ENCODE measurements around the gene DOK3.
"Not testable (repeated sequence)": the region's sequence is repeated elsewhere in the genome, so short reads cannot be mapped to it uniquely, and the experiment has no call there.

The DOK3 gene

DNA sequence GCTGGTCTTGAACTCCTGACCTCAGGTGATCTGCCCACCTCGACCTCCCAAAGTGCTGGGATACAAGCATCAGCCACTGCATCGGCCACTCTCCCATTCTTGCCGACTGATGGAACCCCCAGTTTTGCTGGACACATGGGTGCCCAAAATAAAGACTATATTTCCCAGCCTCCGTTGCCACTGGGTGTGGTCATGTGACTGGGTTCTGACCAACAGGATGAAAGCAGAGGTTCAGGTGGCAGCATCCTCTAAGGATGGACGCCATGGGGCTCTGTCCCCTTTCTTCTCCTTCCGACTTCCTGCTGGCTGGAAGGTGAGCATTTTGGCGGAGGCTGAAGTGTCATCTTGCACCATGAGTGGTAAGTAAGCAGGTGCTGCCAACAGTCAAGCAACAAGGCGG, 22.5 kb downstream of the DOK3 start:
- no peak for DNase-seq
- Histone ChIP-seq H3K79me1 (replicated peaks; ENCODE audit: low read length, poor library complexity, severe bottlenecking) (peaks cover 9% of the 10 kb centered on the region), H3K4me3 (ENCODE audit: insufficient read depth in 1 of 2, low read depth in 1 of 2, low read length in 2 of 2) (no peak overlapping the region), H3K4me1 (ENCODE audit: control insufficient read depth, insufficient read depth, low read depth, low read length) (peaks cover 76% of the 10 kb centered on the region), H3K4me2 (ENCODE audit: low read length, poor library complexity, severe bottlenecking) (no peak overlapping the region), H4K8ac (ENCODE audit: low read length) (no peak overlapping the region), H2AFZ (ENCODE audit: low read depth, low read length) (no peak overlapping the region), H4K91ac (ENCODE audit: low read length) (no peak overlapping the region), H3K23ac (ENCODE audit: low read length in 2 of 2) (no peak overlapping the region), H3K18ac (ENCODE audit: low read depth in 1 of 2, low read length in 2 of 2) (no peak overlapping the region), H3K27ac (ENCODE audit: low read length, poor library complexity, severe bottlenecking) (no peak overlapping the region), H2BK120ac (ENCODE audit: low read depth, low read length) (no peak overlapping the region), H3K36me3 (ENCODE audit: control insufficient read depth in 1 of 2, insufficient read depth in 2 of 2, low read depth in 1 of 2, low read length in 2 of 2) (peaks cover 85 to 99% of the 10 kb centered on the region in 2 experiments), H3K9ac (ENCODE audit: low read length) (no peak overlapping the region), H3K14ac (ENCODE audit: low read length in 2 of 2) (no peak overlapping the region), H3K9me3 (ENCODE audit: control insufficient read depth, low read length) (no peaks in the 10 kb centered on the region), H2AK5ac (ENCODE audit: low read length, severe bottlenecking) (no peak overlapping the region), H2BK5ac (ENCODE audit: low read depth, low read length, poor library complexity, severe bottlenecking) (no peak overlapping the region), H3K4ac (ENCODE audit: low read depth in 1 of 2, low read length in 2 of 2) (no peak overlapping the region), H2BK12ac (ENCODE audit: low read length in 2 of 2) (no peak overlapping the region), H2BK15ac (ENCODE audit: low read depth, poor library complexity, severe bottlenecking) (no peak overlapping the region), H3K27me3 (ENCODE audit: control insufficient read depth in 1 of 2, insufficient read depth in 1 of 2, low read length in 2 of 2) (no peaks in the 10 kb centered on the region)
- WGBS, result 98% methylated on average over 8 of the region's 8 CpGs

DNA sequence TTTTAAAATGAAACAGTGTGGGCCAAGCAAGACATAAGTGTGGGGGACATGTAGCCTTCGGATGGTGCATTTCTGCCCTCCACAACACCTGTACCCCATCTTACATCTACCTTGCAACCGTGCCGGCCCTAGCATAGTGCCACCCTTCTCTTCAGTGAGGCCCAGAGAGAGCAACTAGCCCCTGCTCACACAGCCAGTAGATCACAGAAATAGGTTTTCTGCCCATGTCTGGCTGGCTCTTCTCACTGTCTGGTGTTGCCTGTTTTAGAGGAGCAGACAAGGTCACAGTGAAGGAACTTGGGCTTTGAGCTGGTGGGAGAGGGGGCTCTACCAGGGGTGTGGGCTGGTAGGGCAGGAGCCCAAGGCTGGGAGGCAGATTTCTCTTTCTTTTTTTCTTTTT, 23.4 kb downstream of the DOK3 start:
- Histone ChIP-seq H3K4ac (ENCODE audit: low read depth in 1 of 2, low read length in 2 of 2) (no peak overlapping the region), H3K4me3 (ENCODE audit: insufficient read depth in 1 of 2, low read depth in 1 of 2, low read length in 2 of 2) (no peak overlapping the region), H3K27me3 (ENCODE audit: control insufficient read depth in 1 of 2, insufficient read depth in 1 of 2, low read length in 2 of 2) (no peaks in the 10 kb centered on the region)

DNA sequence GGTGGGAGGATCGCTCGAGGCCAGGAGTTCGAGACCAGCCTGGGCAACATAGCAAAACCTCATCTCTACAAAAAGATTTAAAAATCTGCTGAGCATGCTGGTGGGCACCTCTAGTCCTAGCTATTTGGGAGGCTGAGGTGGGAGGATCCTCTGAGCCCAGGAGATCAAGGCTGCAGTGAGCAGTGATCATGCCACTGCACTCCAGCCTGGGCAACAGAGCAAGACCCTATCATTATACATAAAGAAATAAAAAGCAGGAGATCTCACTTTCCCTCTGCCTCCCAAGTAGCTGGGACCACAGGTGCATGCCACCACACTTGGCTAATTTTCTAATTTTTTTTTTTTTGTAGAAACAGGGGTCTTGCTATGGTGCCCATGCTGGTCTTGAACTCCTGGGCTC, 23.9 kb downstream of the DOK3 start:
- Histone ChIP-seq H3K79me1 (replicated peaks; ENCODE audit: low read length, poor library complexity, severe bottlenecking) (peaks cover 11% of the 10 kb centered on the region), H3K9ac (ENCODE audit: low read length) (peak overlapping the region; percentile 2), H3K4me1 (ENCODE audit: control insufficient read depth, insufficient read depth, low read depth, low read length) (peaks cover 74% of the 10 kb centered on the region), H3K36me3 (ENCODE audit: control insufficient read depth in 1 of 2, insufficient read depth in 2 of 2, low read depth in 1 of 2, low read length in 2 of 2) (peaks cover 83 to 98% of the 10 kb centered on the region in 2 experiments)
- H2BK120ac ChIP-seq (ENCODE audit: low read depth, low read length); H2AFZ ChIP-seq (ENCODE audit: low read depth, low read length); H2AK5ac ChIP-seq (ENCODE audit: low read length, severe bottlenecking); H4K8ac ChIP-seq (ENCODE audit: low read length); H3K4me2 ChIP-seq (ENCODE audit: low read length, poor library complexity, severe bottlenecking); H3K4ac ChIP-seq (ENCODE audit: low read depth in 1 of 2, low read length in 2 of 2); H3K14ac ChIP-seq (ENCODE audit: low read length in 2 of 2); H2BK15ac ChIP-seq (ENCODE audit: low read depth, poor library complexity, severe bottlenecking); H3K27ac ChIP-seq (ENCODE audit: low read length, poor library complexity, severe bottlenecking); H3K18ac ChIP-seq (ENCODE audit: low read depth in 1 of 2, low read length in 2 of 2); H3K23ac ChIP-seq (ENCODE audit: low read length in 2 of 2); H3K4me3 ChIP-seq (ENCODE audit: insufficient read depth in 1 of 2, low read depth in 1 of 2, low read length in 2 of 2); H3K27me3 ChIP-seq (ENCODE audit: control insufficient read depth in 1 of 2, insufficient read depth in 1 of 2, low read length in 2 of 2); H4K91ac ChIP-seq (ENCODE audit: low read length); H2BK12ac ChIP-seq (ENCODE audit: low read length in 2 of 2); H3K9me3 ChIP-seq (ENCODE audit: control insufficient read depth, low read length); DNase-seq; H2BK5ac ChIP-seq (ENCODE audit: low read depth, low read length, poor library complexity, severe bottlenecking): not testable (repeated sequence)
- 100% methylated on average over 2 of the region's 3 CpGs for WGBS

More for the DNA sequence above, 23.4 kb downstream of the DOK3 start:
- DNase-seq, result no peak
- peaks cover 88 to 99% of the 10 kb centered on the region in 2 experiments for H3K36me3 ChIP-seq (ENCODE audit: control insufficient read depth in 1 of 2, insufficient read depth in 2 of 2, low read depth in 1 of 2, low read length in 2 of 2)
- H2BK120ac ChIP-seq (ENCODE audit: low read depth, low read length), result no peak overlapping the region
- H3K23ac ChIP-seq (ENCODE audit: low read length in 2 of 2), result no peak overlapping the region
- no peak overlapping the region for H4K8ac ChIP-seq (ENCODE audit: low read length)
- no peaks in the 10 kb centered on the region for H3K9me3 ChIP-seq (ENCODE audit: control insufficient read depth, low read length)
- no peak overlapping the region for H4K91ac ChIP-seq (ENCODE audit: low read length)
- no peak overlapping the region for H3K18ac ChIP-seq (ENCODE audit: low read depth in 1 of 2, low read length in 2 of 2)
- no peak overlapping the region for H3K9ac ChIP-seq (ENCODE audit: low read length)
- no peak overlapping the region for H2AFZ ChIP-seq (ENCODE audit: low read depth, low read length)
- WGBS, result 95% methylated on average over 3 of the region's 3 CpGs
- H2BK12ac ChIP-seq (ENCODE audit: low read length in 2 of 2), result no peak overlapping the region
- H3K4me2 ChIP-seq (ENCODE audit: low read length, poor library complexity, severe bottlenecking), result no peak overlapping the region
- H3K27ac ChIP-seq (ENCODE audit: low read length, poor library complexity, severe bottlenecking), result peak overlapping the region; percentile 21
- no peak overlapping the region for H2BK15ac ChIP-seq (ENCODE audit: low read depth, poor library complexity, severe bottlenecking)
- H3K14ac ChIP-seq (ENCODE audit: low read length in 2 of 2), result no peak overlapping the region
- no peak overlapping the region for H2AK5ac ChIP-seq (ENCODE audit: low read length, severe bottlenecking)
- H3K4me1 ChIP-seq (ENCODE audit: control insufficient read depth, insufficient read depth, low read depth, low read length), result peaks cover 75% of the 10 kb centered on the region
- no peak overlapping the region for H2BK5ac ChIP-seq (ENCODE audit: low read depth, low read length, poor library complexity, severe bottlenecking)
- peaks cover 11% of the 10 kb centered on the region for H3K79me1 ChIP-seq (replicated peaks; ENCODE audit: low read length, poor library complexity, severe bottlenecking)

DNA sequence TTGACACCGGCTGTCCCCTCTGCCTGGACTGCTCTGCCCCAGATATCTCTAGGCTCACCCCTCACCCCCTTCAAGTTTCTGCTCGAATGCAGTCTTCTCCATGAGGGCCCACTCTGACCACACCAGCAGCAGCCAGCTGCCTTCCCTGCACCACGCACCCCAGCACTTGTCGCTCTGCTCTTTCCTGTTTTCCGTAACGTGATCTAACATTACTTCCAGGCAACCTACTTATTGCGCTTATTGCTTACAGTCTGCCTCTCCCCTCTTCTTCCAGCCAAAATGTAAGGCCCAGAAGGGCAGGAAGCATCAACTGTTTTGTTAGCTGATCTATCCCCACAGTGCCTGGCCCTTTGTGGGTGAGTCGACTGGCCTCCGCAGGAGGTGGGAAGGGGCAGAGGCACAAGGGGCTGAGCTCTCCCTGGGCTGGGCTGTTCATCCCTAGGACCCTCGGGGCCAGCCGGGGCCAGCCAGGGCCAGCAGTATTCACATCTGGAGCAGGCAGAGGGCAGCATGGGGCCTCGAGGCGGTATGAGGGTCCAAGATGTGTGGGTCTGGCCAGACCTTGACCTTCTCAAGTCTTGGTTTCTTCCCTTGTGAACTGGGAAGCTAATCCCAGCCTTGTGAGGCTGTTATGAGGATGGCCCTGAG, 24.6 kb downstream of the DOK3 start:
- Histone ChIP-seq H3K27me3 (ENCODE audit: control insufficient read depth in 1 of 2, insufficient read depth in 1 of 2, low read length in 2 of 2) (no peaks in the 10 kb centered on the region), H2AFZ (ENCODE audit: low read depth, low read length) (no peak overlapping the region)
- WGBS, result 79% methylated on average over 13 of the region's 13 CpGs

More for the DNA sequence above, 24.6 kb downstream of the DOK3 start:
- Histone ChIP-seq H2BK5ac (ENCODE audit: low read depth, low read length, poor library complexity, severe bottlenecking) (no peak overlapping the region), H3K4me2 (ENCODE audit: low read length, poor library complexity, severe bottlenecking) (no peak overlapping the region), H4K91ac (ENCODE audit: low read length) (no peak overlapping the region), H3K4me3 (ENCODE audit: insufficient read depth in 1 of 2, low read depth in 1 of 2, low read length in 2 of 2) (no peak overlapping the region), H2AK5ac (ENCODE audit: low read length, severe bottlenecking) (no peak overlapping the region), H3K9ac (ENCODE audit: low read length) (peak overlapping the region; percentile 2), H3K4me1 (ENCODE audit: control insufficient read depth, insufficient read depth, low read depth, low read length) (peaks cover 70% of the 10 kb centered on the region), H2BK120ac (ENCODE audit: low read depth, low read length) (no peak overlapping the region), H3K27ac (ENCODE audit: low read length, poor library complexity, severe bottlenecking) (peak overlapping the region; percentile 45), H2BK15ac (ENCODE audit: low read depth, poor library complexity, severe bottlenecking) (no peak overlapping the region), H3K18ac (ENCODE audit: low read depth in 1 of 2, low read length in 2 of 2) (no peak overlapping the region), H3K36me3 (ENCODE audit: control insufficient read depth in 1 of 2, insufficient read depth in 2 of 2, low read depth in 1 of 2, low read length in 2 of 2) (peaks cover 76 to 91% of the 10 kb centered on the region in 2 experiments), H3K14ac (ENCODE audit: low read length in 2 of 2) (no peak overlapping the region), H2BK12ac (ENCODE audit: low read length in 2 of 2) (no peak overlapping the region), H4K8ac (ENCODE audit: low read length) (peak overlapping the region; percentile 4), H3K9me3 (ENCODE audit: control insufficient read depth, low read length) (no peaks in the 10 kb centered on the region), H3K79me1 (replicated peaks; ENCODE audit: low read length, poor library complexity, severe bottlenecking) (peaks cover 11% of the 10 kb centered on the region), H3K23ac (ENCODE audit: low read length in 2 of 2) (peak overlapping the region in 1 of 2 experiments; percentile 35), H3K4ac (ENCODE audit: low read depth in 1 of 2, low read length in 2 of 2) (no peak overlapping the region)
- DNase-seq, result no peak

Measured in mesenchymal stem cell (in vitro differentiated cells and primary cell).